Measurements from ENCODE around the gene TCF20.

GRCh38 chr22:42296883-42297282 is 26.4 kb upstream of the TCF20 start:
- TF ChIP-seq EZH2 (IDR thresholded peaks at IDR 0.05) (no peak), POLR2AphosphoS5 (IDR thresholded peaks at IDR 0.05; ENCODE audit: borderline replicate concordance, low read depth, low read length) (no peak)
